ENCODE data around the gene C6orf58.
"Not testable (repeated sequence)": the region's sequence is repeated elsewhere in the genome, so short reads cannot be mapped to it uniquely, and the experiment has no call there.

Gene C6orf58

DNA sequence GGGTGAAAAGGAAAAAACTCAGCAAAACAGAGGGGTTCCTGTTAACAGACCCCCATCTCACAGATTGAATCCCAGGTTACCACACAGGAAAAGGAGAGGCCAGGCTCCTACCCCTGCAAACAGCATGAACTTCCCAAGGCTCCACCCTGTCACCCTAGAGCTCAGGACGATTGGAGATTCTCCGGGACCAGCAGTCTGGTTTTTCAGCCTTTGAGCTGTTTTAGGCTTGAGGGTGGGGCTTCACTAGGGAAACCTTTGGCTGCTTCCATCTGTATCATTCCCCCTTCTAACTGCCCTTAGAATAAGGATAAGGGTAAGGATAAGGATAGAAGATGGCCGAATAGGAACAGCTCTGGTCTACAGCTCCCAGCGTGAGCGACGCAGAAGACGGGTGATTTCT lies 16.0 kb downstream of the C6orf58 start:
- DNase-seq (ENCODE audit: low spot score): no peak

- DNase-seq (ENCODE audit: low spot score): not testable (repeated sequence)
Observed at GRCh38 chr6:127593456-127593855, 16.5 kb downstream of the C6orf58 start.

DNA sequence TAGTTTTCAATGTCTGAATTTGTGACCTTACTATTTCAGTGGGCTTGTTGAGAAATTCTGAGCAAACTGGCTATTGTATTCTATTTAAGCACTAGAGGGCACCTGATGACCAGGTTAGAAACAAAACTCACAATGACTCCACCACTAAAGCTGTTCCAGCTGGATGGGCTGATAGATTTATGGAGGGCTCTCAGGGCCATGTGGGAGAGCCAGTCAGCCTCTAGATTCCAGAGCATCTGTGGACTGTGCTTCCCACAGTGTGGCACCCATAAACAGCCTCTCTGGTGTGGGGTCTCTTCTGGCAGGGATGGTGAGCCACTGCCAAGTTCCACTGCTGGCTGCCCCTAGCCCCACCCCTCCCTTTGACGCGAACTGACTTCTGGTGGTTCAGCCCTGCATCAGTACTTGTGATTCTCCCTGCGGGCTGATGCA lies 29.2 kb downstream of the C6orf58 start:
- no peak for DNase-seq (ENCODE audit: low spot score)

DNA sequence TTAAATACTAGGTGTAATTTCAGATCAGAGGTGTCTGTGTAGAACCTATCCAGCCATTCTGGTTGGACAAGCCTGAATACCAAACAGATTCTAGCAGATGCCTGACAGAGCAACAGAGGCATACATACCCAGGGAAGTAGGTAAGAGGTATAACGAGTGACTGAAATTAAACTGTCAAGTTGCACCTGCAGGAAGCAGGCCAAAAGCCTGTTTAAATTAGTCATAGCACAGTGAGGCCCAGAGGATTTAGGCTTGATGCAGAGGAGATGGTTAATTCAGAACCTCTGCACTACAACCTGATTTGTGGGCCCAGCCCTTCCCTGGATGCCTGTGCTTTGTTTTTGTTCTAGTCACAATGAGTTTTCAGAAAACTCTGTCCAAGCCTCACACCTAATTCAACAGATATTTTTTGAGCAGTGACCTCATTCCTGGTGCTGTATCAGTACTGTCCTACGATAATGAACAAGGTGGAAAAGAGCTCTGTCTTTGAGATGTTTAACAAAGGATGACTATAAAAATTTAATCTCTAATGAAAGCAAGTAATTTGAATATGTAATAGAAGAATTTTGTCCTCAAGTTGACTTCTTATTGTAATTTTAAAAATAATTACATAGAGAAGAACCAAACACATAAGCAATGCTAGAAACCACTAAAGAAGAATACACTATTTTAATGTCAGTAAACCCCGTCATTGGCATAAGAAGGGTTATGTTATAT lies 31.7 kb downstream of the C6orf58 start:
- DNase-seq (ENCODE audit: low spot score): no peak

DNA sequence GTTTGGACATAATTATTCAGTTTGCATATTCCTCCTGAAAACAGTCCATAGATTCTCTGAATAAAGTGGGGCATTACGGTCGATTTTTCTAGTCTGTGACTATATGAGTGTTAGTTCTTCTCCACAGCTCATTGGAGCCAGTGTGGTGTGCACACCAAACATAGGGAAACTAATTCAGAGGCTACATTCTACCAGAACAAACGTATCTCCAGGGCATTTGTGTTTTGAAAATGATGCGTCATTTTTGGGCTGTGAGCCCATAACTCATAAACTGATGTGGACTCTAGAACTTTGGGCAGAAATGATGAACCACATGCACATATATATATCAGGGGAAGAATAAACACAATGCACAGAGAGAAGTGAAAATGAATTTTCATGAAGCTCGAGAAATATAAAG lies 41.8 kb downstream of the C6orf58 start:
- no peak for DNase-seq (ENCODE audit: low spot score)

GRCh38 chr6:127630800-127631199 lies 53.8 kb downstream of the C6orf58 start:
- no peak for DNase-seq (ENCODE audit: low spot score)

DNA sequence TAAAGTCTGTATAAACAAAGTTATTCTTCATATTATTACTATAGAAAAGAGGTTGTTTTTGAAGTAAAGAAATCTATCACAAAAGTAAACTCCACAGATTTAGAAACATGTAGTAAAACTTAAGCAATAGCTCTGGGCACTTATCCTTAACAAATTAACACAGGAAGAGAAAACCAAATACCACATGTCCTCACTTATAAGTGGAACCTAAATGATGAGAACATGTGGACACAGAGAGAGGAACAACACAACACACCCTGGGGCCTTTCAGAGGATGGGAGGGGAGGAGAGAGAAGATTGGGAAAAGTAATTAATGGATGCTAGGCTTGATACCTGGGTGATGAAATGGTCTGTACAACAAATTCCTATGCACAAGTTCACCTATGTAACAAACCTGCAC lies 57.2 kb downstream of the C6orf58 start:
- no peak for DNase-seq (ENCODE audit: low spot score)

- no peak for DNase-seq (ENCODE audit: low spot score)
Observed at GRCh38 chr6:127635091-127635490, 58.1 kb downstream of the C6orf58 start.

- no peak for DNase-seq (ENCODE audit: low spot score)
Observed at GRCh38 chr6:127637830-127638409, 60.9 kb downstream of the C6orf58 start.

Data from hematopoietic multipotent progenitor cell treated with erythropoietin and hydrocortisone succinate and interleukin-3 and kit ligand, for 15 days (in vitro differentiated cells).